Suprapubic skin (tissue), 4 donors: ENCODE data around the gene CALCOCO1. TPM values are rescaled to one million over a fixed set of nuclear protein-coding genes. Genes with fewer than 3 reads are reported as not detected.
"Not testable (repeated sequence)": the region's sequence is repeated elsewhere in the genome, so short reads cannot be mapped to it uniquely, and the experiment has no call there.

Experiments
- DNase-seq, 2 donors: peaks; one replicate each; pipeline ENCODE4 v3.0.0-alpha.2; 2019; ENCODE audit warnings: low spot score in 2 of 2
- H3K27ac ChIP-seq: fragments of 200-600 bp; sonication (generic); one replicate; pipeline ENCODE4 v1.5.1; 2019
- H3K27me3 ChIP-seq: fragments of 200-600 bp; sonication (generic); one replicate; pipeline ENCODE4 v1.5.1; 2019
- H3K36me3 ChIP-seq: fragments of 200-600 bp; sonication (generic); one replicate; pipeline ENCODE4 v1.5.1; 2019
- H3K4me1 ChIP-seq: fragments of 200-600 bp; sonication (generic); one replicate; pipeline ENCODE4 v1.5.1; 2019
- H3K4me3 ChIP-seq: fragments of 200-600 bp; sonication (generic); one replicate; pipeline ENCODE4 v1.5.1; 2019; ENCODE audit warnings: mild to moderate bottlenecking
- H3K9me3 ChIP-seq: fragments of 200-600 bp; sonication (generic); one replicate; pipeline ENCODE4 v1.5.1; 2019
- CTCF ChIP-seq, 2 donors: fragments of 200-600 bp in 1 of 2; fragments of 450-650 bp in 1 of 2; sonication (generic) in 1 of 2; IDR thresholded peaks; one replicate each; pipeline ENCODE4 v1.5.1; 2016 to 2019; ENCODE audit warnings: antibody characterized with exemption in 2 of 2, mild to moderate bottlenecking in 1 of 2, moderate library complexity in 1 of 2
- EP300 ChIP-seq: sonication (generic); formaldehyde crosslinking; IDR thresholded peaks from one replicate; pipeline ENCODE4 v1.6.1; 2017; ENCODE audit warnings: antibody characterized with exemption
- POLR2A ChIP-seq, 2 donors: fragments of 450-650 bp; IDR thresholded peaks; one replicate each; pipeline ENCODE4 v1.6.1; 2017; ENCODE audit warnings: antibody characterized with exemption in 2 of 2, mild to moderate bottlenecking in 2 of 2, moderate library complexity in 2 of 2
- POLR2AphosphoS5 ChIP-seq, 3 donors: sonication (generic); formaldehyde crosslinking; IDR thresholded peaks; one replicate each; pipeline ENCODE4 v1.6.1; 2017; ENCODE audit warnings: antibody characterized with exemption in 3 of 3
- whole genome bisulfite sequencing: methylation state at CpG from one replicate; pipeline ENCODE4 v1.1.5; 2018; 5-methylcytosine and 5-hydroxymethylcytosine counted together
- total RNA-seq, 4 donors: library from RNA; depleted of rRNA; stranded (reverse); fragments of >200 nt; gene quantifications; one replicate each; pipeline ENCODE4 v1.1.0, GENCODE V29; 2016

Gene CALCOCO1
- total RNA-seq, 4 donors from 2014 or later, result 287 to 729 (median 317) TPM

GRCh38 chr12:53726341-53726740 lies 911 bp downstream of the CALCOCO1 start:
- no peak for DNase-seq
- H3K9me3 ChIP-seq, result no peaks in the 10 kb centered on the region
- H3K27me3 ChIP-seq, result no peaks in the 10 kb centered on the region
- TF ChIP-seq CTCF (IDR thresholded peaks at IDR 0.05) (no peak), POLR2AphosphoS5 (IDR thresholded peaks at IDR 0.05) (no peak), POLR2A (IDR thresholded peaks at IDR 0.05) (no peak), EP300 (no peak)
- WGBS, result 9% methylated on average over 2 of the region's 2 CpGs
- H3K4me3 ChIP-seq, result peak overlapping the region; percentile 85
- H3K27ac ChIP-seq, result peak overlapping the region; percentile 66
- peaks cover 38% of the 10 kb centered on the region for H3K36me3 ChIP-seq
- H3K4me1 ChIP-seq, result peaks cover 18% of the 10 kb centered on the region

GRCh38 chr12:53725824-53726223 lies 1.4 kb downstream of the CALCOCO1 start:
- Histone ChIP-seq H3K36me3 (peaks cover 44% of the 10 kb centered on the region), H3K4me1 (peaks cover 18% of the 10 kb centered on the region), H3K27me3 (no peaks in the 10 kb centered on the region), H3K27ac (no peak overlapping the region), H3K9me3 (no peaks in the 10 kb centered on the region), H3K4me3 (peak overlapping the region; percentile 85)
- 17% methylated on average over 4 of the region's 4 CpGs for WGBS
- DNase-seq, result no peak
- TF ChIP-seq EP300, result no peak
- no peak for TF ChIP-seq CTCF (IDR thresholded peaks at IDR 0.05)
- TF ChIP-seq POLR2AphosphoS5 (IDR thresholded peaks at IDR 0.05), result no peak
- no peak for TF ChIP-seq POLR2A (IDR thresholded peaks at IDR 0.05)

- DNase-seq, result no peak
- H3K4me3 ChIP-seq, result no peak overlapping the region
- no peaks in the 10 kb centered on the region for H3K9me3 ChIP-seq
- no peaks in the 10 kb centered on the region for H3K27me3 ChIP-seq
- peaks cover 18% of the 10 kb centered on the region for H3K4me1 ChIP-seq
- 93% methylated on average over 3 of the region's 3 CpGs for WGBS
- H3K36me3 ChIP-seq, result peaks cover 75% of the 10 kb centered on the region
- H3K27ac ChIP-seq, result no peak overlapping the region
- TF ChIP-seq POLR2AphosphoS5 (IDR thresholded peaks at IDR 0.05), result no peak
- TF ChIP-seq EP300, result no peak
- TF ChIP-seq POLR2A (IDR thresholded peaks at IDR 0.05), result no peak
- TF ChIP-seq CTCF (IDR thresholded peaks at IDR 0.05), result no peak
Measured at GRCh38 chr12:53722450-53723041, 4.7 kb downstream of the CALCOCO1 start.

- 79% methylated on average over 1 of the region's 1 CpG for WGBS
- H3K9me3 ChIP-seq, result no peaks in the 10 kb centered on the region
- no peak overlapping the region for H3K27ac ChIP-seq
- DNase-seq, result no peak
- peaks cover 91% of the 10 kb centered on the region for H3K36me3 ChIP-seq
- H3K27me3 ChIP-seq, result no peaks in the 10 kb centered on the region
- H3K4me3 ChIP-seq, result no peak overlapping the region
- H3K4me1 ChIP-seq, result peaks cover 10% of the 10 kb centered on the region
- TF ChIP-seq CTCF (IDR thresholded peaks at IDR 0.05) (no peak), POLR2A (IDR thresholded peaks at IDR 0.05) (no peak), EP300 (no peak), POLR2AphosphoS5 (IDR thresholded peaks at IDR 0.05) (no peak)
Measured at GRCh38 chr12:53720946-53721345, 6.3 kb downstream of the CALCOCO1 start.

GRCh38 chr12:53719649-53720048 lies 7.6 kb downstream of the CALCOCO1 start:
- 62% methylated on average over 2 of the region's 2 CpGs for WGBS
- Histone ChIP-seq H3K36me3 (peaks cover 98% of the 10 kb centered on the region), H3K27ac (no peak overlapping the region), H3K9me3 (no peaks in the 10 kb centered on the region), H3K27me3 (no peaks in the 10 kb centered on the region), H3K4me3 (no peak overlapping the region), H3K4me1 (no peaks in the 10 kb centered on the region)
- TF ChIP-seq POLR2AphosphoS5 (IDR thresholded peaks at IDR 0.05) (no peak), CTCF (IDR thresholded peaks at IDR 0.05) (no peak), EP300 (no peak), POLR2A (IDR thresholded peaks at IDR 0.05) (no peak)
- DNase-seq, result no peak

GRCh38 chr12:53718567-53718966 lies 8.7 kb downstream of the CALCOCO1 start:
- H3K4me3 ChIP-seq, H3K27me3 ChIP-seq, H3K9me3 ChIP-seq, H3K27ac ChIP-seq, H3K4me1 ChIP-seq, DNase-seq: not testable (repeated sequence)
- peaks cover 98% of the 10 kb centered on the region for H3K36me3 ChIP-seq
- WGBS, result 78% methylated on average over 6 of the region's 6 CpGs
